ENCODE measurements around the gene KIAA2012. TPM values are rescaled to one million over a fixed set of nuclear protein-coding genes. Genes with fewer than 3 reads are reported as not detected.

The KIAA2012 gene
- total and polyA plus RNA-seq, 9 donors: 0.05 to 5.2 (median 0.27) TPM; not detected in 2

GRCh38 chr2:202044777-202045176 lies 28.3 kb upstream of the KIAA2012 start:
- Histone ChIP-seq H3K9me3 (no peaks in the 10 kb centered on the region), H3K36me3 (no peaks in the 10 kb centered on the region), H3K4me1 (ENCODE audit: insufficient read depth) (peaks cover under 1% of the 10 kb centered on the region), H3K27ac (no peak overlapping the region), H3K4me3 (no peak overlapping the region), H3K27me3 (no peaks in the 10 kb centered on the region)
- DNase-seq: no peak
- TF ChIP-seq CTCF (IDR thresholded peaks at IDR 0.05) (no peak), EP300 (IDR thresholded peaks at IDR 0.05) (no peak), POLR2A (IDR thresholded peaks at IDR 0.05) (no peak)
- intact Hi-C loops (cut with DNase I): no loop called here

- Histone ChIP-seq H3K4me1 (ENCODE audit: insufficient read depth) (no peaks in the 10 kb centered on the region), H3K4me3 (no peak overlapping the region), H3K9me3 (no peaks in the 10 kb centered on the region), H3K36me3 (no peaks in the 10 kb centered on the region), H3K27ac (no peak overlapping the region), H3K27me3 (no peaks in the 10 kb centered on the region)
- WGBS, 3 donors: 85 to 92% (median 91%) methylated on average over 7 of the region's 7 CpGs
- intact Hi-C loops (cut with DNase I): no loop called here
- no peak for DNase-seq
- TF ChIP-seq CTCF (IDR thresholded peaks at IDR 0.05) (no peak), POLR2A (IDR thresholded peaks at IDR 0.05) (no peak), EP300 (IDR thresholded peaks at IDR 0.05) (no peak)
Measured at GRCh38 chr2:202046572-202046971, 26.5 kb upstream of the KIAA2012 start.

GRCh38 chr2:202049092-202049728 lies 23.8 kb upstream of the KIAA2012 start:
- Histone ChIP-seq H3K36me3 (no peaks in the 10 kb centered on the region), H3K27ac (no peak overlapping the region), H3K4me3 (no peak overlapping the region), H3K27me3 (no peaks in the 10 kb centered on the region), H3K4me1 (ENCODE audit: insufficient read depth) (peaks cover 3% of the 10 kb centered on the region), H3K9me3 (no peaks in the 10 kb centered on the region)
- TF ChIP-seq CTCF (IDR thresholded peaks at IDR 0.05) (no peak), POLR2A (IDR thresholded peaks at IDR 0.05) (no peak), EP300 (IDR thresholded peaks at IDR 0.05) (no peak)
- WGBS, 3 donors: 93 to 98% (median 97%) methylated on average over 2 of the region's 2 CpGs
- no peak for DNase-seq
- intact Hi-C loops (cut with DNase I): no loop called here

GRCh38 chr2:202049840-202050239 lies 23.2 kb upstream of the KIAA2012 start:
- H3K27me3 ChIP-seq: no peaks in the 10 kb centered on the region
- no peak overlapping the region for H3K27ac ChIP-seq
- no peak for DNase-seq
- no peak for TF ChIP-seq POLR2A (IDR thresholded peaks at IDR 0.05)
- TF ChIP-seq EP300 (IDR thresholded peaks at IDR 0.05): no peak
- TF ChIP-seq CTCF (IDR thresholded peaks at IDR 0.05): no peak
- H3K36me3 ChIP-seq: no peaks in the 10 kb centered on the region
- no peaks in the 10 kb centered on the region for H3K9me3 ChIP-seq
- no peak overlapping the region for H3K4me3 ChIP-seq
- 96 to 100% (median 100%) methylated on average over 1 of the region's 1 CpG for WGBS, 3 donors
- H3K4me1 ChIP-seq (ENCODE audit: insufficient read depth): peaks cover 3% of the 10 kb centered on the region
- intact Hi-C loops (cut with DNase I): loop anchor here in 1 of 4 donors (10.0 kb wide), 1 partner anchor 65 kb away; no protein-coding TSS in a partner anchor
